HepG2 (cell line): ENCODE results near the gene PNP. TPM values are rescaled to one million over a fixed set of nuclear protein-coding genes. Genes with fewer than 3 reads are reported as not detected.

ENCODE experiments used
- DR1 ChIP-seq: sonication (generic); formaldehyde crosslinking; IDR thresholded peaks from 2 replicates; pipeline ENCODE4 v1.8.0; 2021; ENCODE audit warnings: mild to moderate bottlenecking, missing genetic modification reagents, inconsistent platforms
- HIVEP1 ChIP-seq: sonication (generic); formaldehyde crosslinking; IDR thresholded peaks from 2 replicates; pipeline ENCODE4 v1.4.0; 2020; ENCODE audit warnings: mild to moderate bottlenecking, missing genetic modification reagents
- MAF1 ChIP-seq: sonication (generic); formaldehyde crosslinking; IDR thresholded peaks from 2 replicates; pipeline ENCODE4 v1.5.0; 2020; ENCODE audit warnings: missing genetic modification reagents, borderline replicate concordance
- ZNF260 ChIP-seq: sonication (generic); formaldehyde crosslinking; IDR thresholded peaks from 2 replicates; pipeline ENCODE4 v1.4.0; 2020; ENCODE audit warnings: missing genetic modification reagents, low read depth, mild to moderate bottlenecking, borderline replicate concordance
- ZNF549 ChIP-seq: sonication (generic); formaldehyde crosslinking; IDR thresholded peaks from 2 replicates; pipeline ENCODE4 v1.5.0; 2020; ENCODE audit warnings: missing genetic modification reagents
- ZNF660 ChIP-seq: sonication (generic); formaldehyde crosslinking; IDR thresholded peaks from 2 replicates; pipeline ENCODE4 v1.5.1; 2020; ENCODE audit warnings: mild to moderate bottlenecking, low read depth, missing genetic modification reagents, borderline replicate concordance
- polyA plus RNA-seq, 8 experiments: library from polyadenylated mRNA; depleted of rRNA in 3 of 8; stranded (reverse) in 7 of 8; unstranded in 1 of 8; fragments of >200 nt; fragmentation: Illumina TruSeq in 4 of 8; extraction: Trizol in 4 of 8; gene quantifications; 2 replicates each; pipeline versions ENCODE4 v1.2.1 to v1.2.3, GENCODE V29; 2011 to 2016; ENCODE audit warnings: low read depth in 4 of 8, missing spikeins in 1 of 8, mixed read lengths in 1 of 8; ENCODE audit not compliant: insufficient read depth in 1 of 8
- total RNA-seq, 5 experiments: library from RNA; depleted of rRNA; stranded (reverse); fragments of >200 nt; fragmentation: Illumina TruSeq; extraction: Trizol; gene quantifications; 2 replicates each; pipeline ENCODE4 v1.2.3, GENCODE V29; 2016; ENCODE audit warnings: low read depth in 1 of 5
- TF ChIP-seq, protein P1 (sequence below): IDR thresholded peaks from 2 replicates; pipeline ENCODE4 v1.4.0; 2020; ENCODE audit warnings: mild to moderate bottlenecking, missing genetic modification reagents
- TF ChIP-seq, protein P2 (sequence below): IDR thresholded peaks from 2 replicates; pipeline ENCODE4 v1.6.1; 2012; ENCODE audit warnings: low read depth, low read length, improper control_type of control experiment
- TF ChIP-seq, protein P3 (sequence below): IDR thresholded peaks from 2 replicates; pipeline ENCODE4 v1.6.1; 2016; ENCODE audit warnings: mild to moderate bottlenecking, missing biosample characterization, missing genetic modification reagents
- TF ChIP-seq, protein P4 (sequence below): IDR thresholded peaks from 2 replicates; pipeline ENCODE4 v1.6.1; 2016; ENCODE audit warnings: low read depth, control low read depth

The PNP gene
- total and polyA plus RNA-seq, 2 of the 13 experiments (the other 11 are each of a cell fraction or from before 2014, with no cell fraction given): 45.4 to 74.8 TPM

DNA sequence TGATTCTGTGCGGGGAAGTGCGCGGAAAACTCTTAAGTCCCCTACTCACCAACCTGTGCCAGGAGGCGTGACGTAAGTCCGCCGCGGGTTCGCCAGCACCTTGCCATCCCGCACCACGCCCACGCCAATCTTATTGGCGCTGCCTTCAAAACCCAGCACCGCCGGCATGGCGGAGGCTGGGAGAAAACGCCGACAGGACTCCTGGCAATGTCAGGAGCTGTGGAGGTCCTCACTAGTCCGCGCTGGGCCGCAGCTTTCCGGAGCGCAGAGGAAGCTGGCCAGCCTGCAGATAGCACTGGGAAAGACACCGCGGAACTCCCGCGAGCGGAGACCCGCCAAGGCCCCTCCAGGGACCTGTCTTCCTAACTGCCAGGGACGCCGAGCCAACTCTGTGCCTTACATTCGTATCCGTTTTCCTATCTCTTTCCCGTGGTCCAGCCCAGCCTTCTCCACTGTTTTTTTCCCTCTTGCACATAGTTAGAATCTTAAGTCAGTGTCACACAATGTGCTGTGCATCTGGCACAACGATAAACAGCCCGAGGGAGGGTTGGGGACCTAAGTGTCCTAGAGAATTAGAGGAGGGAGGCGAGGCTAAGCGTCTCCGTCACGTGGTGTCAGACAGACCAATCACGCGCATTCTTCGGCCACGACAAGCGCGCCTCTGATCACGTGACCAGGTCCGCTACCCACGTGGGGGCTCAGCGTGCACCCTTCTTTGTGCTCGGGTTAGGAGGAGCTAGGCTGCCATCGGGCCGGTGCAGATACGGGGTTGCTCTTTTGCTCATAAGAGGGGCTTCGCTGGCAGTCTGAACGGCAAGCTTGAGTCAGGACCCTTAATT is 14.5 kb upstream of the PNP start, which contains the start of the genes APEX1 and OSGEP (continued):
- TF ChIP-seq, protein P1, sequence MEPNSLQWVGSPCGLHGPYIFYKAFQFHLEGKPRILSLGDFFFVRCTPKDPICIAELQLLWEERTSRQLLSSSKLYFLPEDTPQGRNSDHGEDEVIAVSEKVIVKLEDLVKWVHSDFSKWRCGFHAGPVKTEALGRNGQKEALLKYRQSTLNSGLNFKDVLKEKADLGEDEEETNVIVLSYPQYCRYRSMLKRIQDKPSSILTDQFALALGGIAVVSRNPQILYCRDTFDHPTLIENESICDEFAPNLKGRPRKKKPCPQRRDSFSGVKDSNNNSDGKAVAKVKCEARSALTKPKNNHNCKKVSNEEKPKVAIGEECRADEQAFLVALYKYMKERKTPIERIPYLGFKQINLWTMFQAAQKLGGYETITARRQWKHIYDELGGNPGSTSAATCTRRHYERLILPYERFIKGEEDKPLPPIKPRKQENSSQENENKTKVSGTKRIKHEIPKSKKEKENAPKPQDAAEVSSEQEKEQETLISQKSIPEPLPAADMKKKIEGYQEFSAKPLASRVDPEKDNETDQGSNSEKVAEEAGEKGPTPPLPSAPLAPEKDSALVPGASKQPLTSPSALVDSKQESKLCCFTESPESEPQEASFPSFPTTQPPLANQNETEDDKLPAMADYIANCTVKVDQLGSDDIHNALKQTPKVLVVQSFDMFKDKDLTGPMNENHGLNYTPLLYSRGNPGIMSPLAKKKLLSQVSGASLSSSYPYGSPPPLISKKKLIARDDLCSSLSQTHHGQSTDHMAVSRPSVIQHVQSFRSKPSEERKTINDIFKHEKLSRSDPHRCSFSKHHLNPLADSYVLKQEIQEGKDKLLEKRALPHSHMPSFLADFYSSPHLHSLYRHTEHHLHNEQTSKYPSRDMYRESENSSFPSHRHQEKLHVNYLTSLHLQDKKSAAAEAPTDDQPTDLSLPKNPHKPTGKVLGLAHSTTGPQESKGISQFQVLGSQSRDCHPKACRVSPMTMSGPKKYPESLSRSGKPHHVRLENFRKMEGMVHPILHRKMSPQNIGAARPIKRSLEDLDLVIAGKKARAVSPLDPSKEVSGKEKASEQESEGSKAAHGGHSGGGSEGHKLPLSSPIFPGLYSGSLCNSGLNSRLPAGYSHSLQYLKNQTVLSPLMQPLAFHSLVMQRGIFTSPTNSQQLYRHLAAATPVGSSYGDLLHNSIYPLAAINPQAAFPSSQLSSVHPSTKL (CRISPR knock-in tag): peak; percentile 25
- TF ChIP-seq DR1 (CRISPR knock-in tag) (peak; percentile 90), ZNF260 (CRISPR knock-in tag) (no peak), MAF1 (CRISPR knock-in tag) (no peak), ZNF660 (CRISPR knock-in tag) (no peak), ZNF549 (no peak), HIVEP1 (CRISPR knock-in tag) (peak; percentile 67; the same call in 1 of the 2 replicates)
- TF ChIP-seq, protein P2, sequence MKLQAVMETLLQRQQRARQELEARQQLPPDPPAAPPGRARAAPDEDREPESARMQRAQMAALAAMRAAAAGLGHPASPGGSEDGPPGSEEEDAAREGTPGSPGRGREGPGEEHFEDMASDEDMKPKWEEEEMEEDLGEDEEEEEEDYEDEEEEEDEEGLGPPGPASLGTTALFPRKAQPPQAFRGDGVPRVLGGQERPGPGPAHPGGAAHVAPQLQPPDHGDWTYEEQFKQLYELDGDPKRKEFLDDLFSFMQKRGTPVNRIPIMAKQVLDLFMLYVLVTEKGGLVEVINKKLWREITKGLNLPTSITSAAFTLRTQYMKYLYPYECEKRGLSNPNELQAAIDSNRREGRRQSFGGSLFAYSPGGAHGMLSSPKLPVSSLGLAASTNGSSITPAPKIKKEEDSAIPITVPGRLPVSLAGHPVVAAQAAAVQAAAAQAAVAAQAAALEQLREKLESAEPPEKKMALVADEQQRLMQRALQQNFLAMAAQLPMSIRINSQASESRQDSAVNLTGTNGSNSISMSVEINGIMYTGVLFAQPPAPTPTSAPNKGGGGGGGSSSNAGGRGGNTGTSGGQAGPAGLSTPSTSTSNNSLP: 0 out of 2 replicates have a peak, but pooled peaks have one; percentile 24
- TF ChIP-seq, protein P3, sequence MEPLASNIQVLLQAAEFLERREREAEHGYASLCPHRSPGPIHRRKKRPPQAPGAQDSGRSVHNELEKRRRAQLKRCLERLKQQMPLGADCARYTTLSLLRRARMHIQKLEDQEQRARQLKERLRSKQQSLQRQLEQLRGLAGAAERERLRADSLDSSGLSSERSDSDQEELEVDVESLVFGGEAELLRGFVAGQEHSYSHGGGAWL (CRISPR knock-in tag): peak; percentile 97
- TF ChIP-seq, protein P4, sequence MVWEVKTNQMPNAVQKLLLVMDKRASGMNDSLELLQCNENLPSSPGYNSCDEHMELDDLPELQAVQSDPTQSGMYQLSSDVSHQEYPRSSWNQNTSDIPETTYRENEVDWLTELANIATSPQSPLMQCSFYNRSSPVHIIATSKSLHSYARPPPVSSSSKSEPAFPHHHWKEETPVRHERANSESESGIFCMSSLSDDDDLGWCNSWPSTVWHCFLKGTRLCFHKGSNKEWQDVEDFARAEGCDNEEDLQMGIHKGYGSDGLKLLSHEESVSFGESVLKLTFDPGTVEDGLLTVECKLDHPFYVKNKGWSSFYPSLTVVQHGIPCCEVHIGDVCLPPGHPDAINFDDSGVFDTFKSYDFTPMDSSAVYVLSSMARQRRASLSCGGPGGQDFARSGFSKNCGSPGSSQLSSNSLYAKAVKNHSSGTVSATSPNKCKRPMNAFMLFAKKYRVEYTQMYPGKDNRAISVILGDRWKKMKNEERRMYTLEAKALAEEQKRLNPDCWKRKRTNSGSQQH (CRISPR knock-in tag): peak; percentile 94
